ENCODE measurements around the gene CDCA5. TPM values are rescaled to one million over a fixed set of nuclear protein-coding genes. Genes with fewer than 3 reads are reported as not detected.
A peak's percentile ranks its signal among the peaks of the same experiment; 100 is the strongest.
"Not testable (repeated sequence)": the region's sequence is repeated elsewhere in the genome, so short reads cannot be mapped to it uniquely, and the experiment has no call there.

CDCA5 gene
- total RNA-seq, 1 experiment from 2014 or later: 94.8 TPM

DNA sequence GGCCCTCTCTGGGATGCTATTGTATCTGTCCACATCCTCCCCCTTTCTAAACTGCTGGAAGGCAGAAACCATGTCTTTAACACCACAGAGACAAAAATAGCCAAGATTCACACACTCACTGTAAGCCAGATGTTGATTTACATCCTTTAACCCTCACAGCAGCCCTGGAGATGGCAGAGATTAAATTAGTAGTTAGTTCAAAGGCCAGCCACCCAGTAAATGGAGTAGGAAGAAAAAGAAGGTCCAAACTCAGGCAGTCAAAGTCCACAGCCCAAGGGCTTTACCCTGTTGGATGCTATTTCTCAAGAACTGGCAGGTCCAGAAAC is 35.8 kb upstream of the CDCA5 start:
- Mint-ChIP-seq H3K27ac (peak overlapping the region in 1 of 3 experiments; percentile 62; a peak in 2 of 7 replicates), H3K9me3 (no peaks in the 10 kb centered on the region), H3K27me3 (ENCODE audit: low read depth) (peaks cover 1% of the 10 kb centered on the region; the same call in 1 of the 2 replicates), H3K4me3 (peak overlapping the region in 1 of 2 experiments; percentile 100; a peak in 1 of 5 replicates), H3K4me1 (peaks cover 6 to 21% of the 10 kb centered on the region in 2 experiments), H3K36me3 (ENCODE audit: insufficient read depth in 1 of 3, low read depth in 3 of 3) (peaks cover 30 to 67% (median 59%) of the 10 kb centered on the region in 3 experiments)
- Histone ChIP-seq H3K27me3 (ENCODE audit: insufficient read depth, low read length) (no peaks in the 10 kb centered on the region), H4K5ac (ENCODE audit: insufficient read length, low read depth, low read length) (no peak overlapping the region), H3K9me3 (ENCODE audit: control insufficient read depth, low read depth, low read length) (no peaks in the 10 kb centered on the region), H4K20me1 (ENCODE audit: control insufficient read depth, insufficient read depth, insufficient read length) (no peaks in the 10 kb centered on the region), H3K79me1 (ENCODE audit: insufficient read depth, low read depth, low read length, poor library complexity, severe bottlenecking) (peaks cover 3% of the 10 kb centered on the region), H3K9ac (ENCODE audit: extremely low read depth, insufficient read length, low read length) (no peak overlapping the region), H4K91ac (ENCODE audit: insufficient read length, low read depth, low read length) (no peak overlapping the region), H2AFZ (ENCODE audit: low read length) (no peak overlapping the region), H3K4ac (ENCODE audit: low read depth, low read length) (no peak overlapping the region), H3K79me2 (ENCODE audit: insufficient read depth, low read length) (peaks cover 9% of the 10 kb centered on the region; the same call in 1 of the 2 replicates), H3K4me2 (ENCODE audit: insufficient read depth, insufficient read length, low read length) (no peak overlapping the region), H2BK15ac (ENCODE audit: low read depth, low read length) (no peak overlapping the region), H3K4me1 (ENCODE audit: insufficient read depth, low read length) (no peaks in the 10 kb centered on the region), H2BK12ac (ENCODE audit: insufficient read length, low read depth, low read length) (no peak overlapping the region), H2BK5ac (ENCODE audit: insufficient read length, low read length) (no peak overlapping the region), H2AK5ac (ENCODE audit: insufficient read length, low read length) (no peak overlapping the region), H3K23ac (ENCODE audit: insufficient read length, low read depth, low read length) (no peak overlapping the region), H3K18ac (ENCODE audit: insufficient read length, low read depth, low read length) (no peak overlapping the region), H3K23me2 (ENCODE audit: insufficient read length, low read depth, low read length, poor library complexity, severe bottlenecking) (peaks cover 12% of the 10 kb centered on the region), H3K56ac (ENCODE audit: insufficient read length, low read depth, low read length) (no peak overlapping the region), H3K14ac (ENCODE audit: insufficient read depth, low read length) (no peak overlapping the region), H4K8ac (replicated peaks; ENCODE audit: insufficient read length, low read depth, low read length) (no peak overlapping the region), H2BK20ac (ENCODE audit: low read depth, low read length, poor library complexity, severe bottlenecking) (no peak overlapping the region), H3K27ac (ENCODE audit: insufficient read length, low read depth, low read length) (no peak overlapping the region), H3T11ph (ENCODE audit: low read length) (no peak overlapping the region), H2BK120ac (ENCODE audit: low read depth, low read length, poor library complexity, severe bottlenecking) (no peak overlapping the region)
- no peak for DNase-seq
- TF ChIP-seq, protein P1, sequence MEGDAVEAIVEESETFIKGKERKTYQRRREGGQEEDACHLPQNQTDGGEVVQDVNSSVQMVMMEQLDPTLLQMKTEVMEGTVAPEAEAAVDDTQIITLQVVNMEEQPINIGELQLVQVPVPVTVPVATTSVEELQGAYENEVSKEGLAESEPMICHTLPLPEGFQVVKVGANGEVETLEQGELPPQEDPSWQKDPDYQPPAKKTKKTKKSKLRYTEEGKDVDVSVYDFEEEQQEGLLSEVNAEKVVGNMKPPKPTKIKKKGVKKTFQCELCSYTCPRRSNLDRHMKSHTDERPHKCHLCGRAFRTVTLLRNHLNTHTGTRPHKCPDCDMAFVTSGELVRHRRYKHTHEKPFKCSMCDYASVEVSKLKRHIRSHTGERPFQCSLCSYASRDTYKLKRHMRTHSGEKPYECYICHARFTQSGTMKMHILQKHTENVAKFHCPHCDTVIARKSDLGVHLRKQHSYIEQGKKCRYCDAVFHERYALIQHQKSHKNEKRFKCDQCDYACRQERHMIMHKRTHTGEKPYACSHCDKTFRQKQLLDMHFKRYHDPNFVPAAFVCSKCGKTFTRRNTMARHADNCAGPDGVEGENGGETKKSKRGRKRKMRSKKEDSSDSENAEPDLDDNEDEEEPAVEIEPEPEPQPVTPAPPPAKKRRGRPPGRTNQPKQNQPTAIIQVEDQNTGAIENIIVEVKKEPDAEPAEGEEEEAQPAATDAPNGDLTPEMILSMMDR (conservative IDR thresholded peaks at IDR 0.05): no peak

DNA sequence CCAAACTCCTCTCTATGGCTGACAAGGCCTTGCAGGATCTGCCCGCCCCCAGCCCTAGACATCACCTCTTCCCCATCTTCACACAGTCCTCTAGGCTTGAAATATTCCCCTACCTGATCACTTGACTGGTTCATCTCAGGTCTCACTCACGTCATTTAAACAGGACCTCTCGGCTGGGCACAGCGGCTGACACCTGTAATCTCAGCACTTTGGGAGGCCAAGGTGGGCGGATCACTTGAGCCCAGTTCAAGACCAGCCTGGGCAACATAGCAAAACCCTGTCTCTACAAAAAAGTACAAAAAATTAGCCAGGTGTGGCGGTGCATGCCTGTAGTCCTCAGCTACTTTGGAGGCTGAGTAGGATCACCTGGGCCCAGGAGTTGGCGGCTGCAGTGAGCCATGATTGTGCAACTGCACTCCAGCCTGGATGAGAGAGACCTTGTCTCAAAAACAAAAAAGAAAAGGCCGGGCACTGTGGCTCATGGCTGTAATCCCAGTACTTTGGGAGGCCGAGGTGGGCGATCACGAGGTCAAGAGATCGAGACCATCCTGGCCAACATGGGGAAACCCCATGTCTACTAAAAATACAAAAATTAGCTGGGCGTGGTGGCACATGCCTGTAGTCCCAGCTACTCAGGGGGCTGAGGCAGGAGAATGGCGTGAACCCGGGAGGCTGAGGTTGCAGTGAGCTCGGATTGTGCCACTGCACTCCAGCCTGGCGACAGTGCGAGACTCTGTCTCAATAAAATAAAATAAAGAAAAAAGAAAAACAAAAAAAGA is 35.2 kb upstream of the CDCA5 start:
- H2BK5ac ChIP-seq (ENCODE audit: insufficient read length, low read length); H3K4me2 ChIP-seq (ENCODE audit: insufficient read depth, insufficient read length, low read length); H3K56ac ChIP-seq (ENCODE audit: insufficient read length, low read depth, low read length); H3K9ac ChIP-seq (ENCODE audit: extremely low read depth, insufficient read length, low read length); H3K4ac ChIP-seq (ENCODE audit: low read depth, low read length); H3K79me1 ChIP-seq (ENCODE audit: insufficient read depth, low read depth, low read length, poor library complexity, severe bottlenecking); H2BK120ac ChIP-seq (ENCODE audit: low read depth, low read length, poor library complexity, severe bottlenecking); H3K4me1 ChIP-seq (ENCODE audit: insufficient read depth, low read length); H4K20me1 ChIP-seq (ENCODE audit: control insufficient read depth, insufficient read depth, insufficient read length); H3K79me2 ChIP-seq (ENCODE audit: insufficient read depth, low read length); H3K9me3 ChIP-seq (ENCODE audit: control insufficient read depth, low read depth, low read length); H2BK20ac ChIP-seq (ENCODE audit: low read depth, low read length, poor library complexity, severe bottlenecking); H2AK5ac ChIP-seq (ENCODE audit: insufficient read length, low read length); H3K27ac ChIP-seq (ENCODE audit: insufficient read length, low read depth, low read length); H3K27me3 Mint-ChIP-seq (ENCODE audit: low read depth); H4K91ac ChIP-seq (ENCODE audit: insufficient read length, low read depth, low read length); H3K23ac ChIP-seq (ENCODE audit: insufficient read length, low read depth, low read length); H3T11ph ChIP-seq (ENCODE audit: low read length); H3K14ac ChIP-seq (ENCODE audit: insufficient read depth, low read length); H2BK15ac ChIP-seq (ENCODE audit: low read depth, low read length); H3K18ac ChIP-seq (ENCODE audit: insufficient read length, low read depth, low read length); H3K27me3 ChIP-seq (ENCODE audit: insufficient read depth, low read length); H3K9me3 Mint-ChIP-seq; DNase-seq; H2AFZ ChIP-seq (ENCODE audit: low read length); H2BK12ac ChIP-seq (ENCODE audit: insufficient read length, low read depth, low read length); H4K8ac ChIP-seq (replicated peaks; ENCODE audit: insufficient read length, low read depth, low read length); H4K5ac ChIP-seq (ENCODE audit: insufficient read length, low read depth, low read length): not testable (repeated sequence)
- H3K4me3 Mint-ChIP-seq: peak overlapping the region in 1 of 2 experiments; percentile 100; a peak in 4 of 5 replicates
- peaks cover 6 to 21% of the 10 kb centered on the region in 2 experiments for H3K4me1 Mint-ChIP-seq
- peaks cover 12% of the 10 kb centered on the region for H3K23me2 ChIP-seq (ENCODE audit: insufficient read length, low read depth, low read length, poor library complexity, severe bottlenecking)
- no CpG with 5 or more reads among the region's 18 CpGs for WGBS (ENCODE audit: extremely low coverage, insufficient read length, low lambda C conversion rate)
- H3K36me3 Mint-ChIP-seq (ENCODE audit: insufficient read depth in 1 of 3, low read depth in 3 of 3): peaks cover 30 to 66% (median 58%) of the 10 kb centered on the region in 3 experiments
- peak overlapping the region; percentile 42 to 82 (median 69); a peak in 5 of 7 replicates for H3K27ac Mint-ChIP-seq

All from H9 (cell line).